ENCODE results near the gene INHA. TPM values are rescaled to one million over a fixed set of nuclear protein-coding genes. Genes with fewer than 3 reads are reported as not detected.

Gene INHA
- total and polyA plus RNA-seq, 2 donors (not counting 1 experiment from before 2014, with no cell fraction given), result not detected

DNA sequence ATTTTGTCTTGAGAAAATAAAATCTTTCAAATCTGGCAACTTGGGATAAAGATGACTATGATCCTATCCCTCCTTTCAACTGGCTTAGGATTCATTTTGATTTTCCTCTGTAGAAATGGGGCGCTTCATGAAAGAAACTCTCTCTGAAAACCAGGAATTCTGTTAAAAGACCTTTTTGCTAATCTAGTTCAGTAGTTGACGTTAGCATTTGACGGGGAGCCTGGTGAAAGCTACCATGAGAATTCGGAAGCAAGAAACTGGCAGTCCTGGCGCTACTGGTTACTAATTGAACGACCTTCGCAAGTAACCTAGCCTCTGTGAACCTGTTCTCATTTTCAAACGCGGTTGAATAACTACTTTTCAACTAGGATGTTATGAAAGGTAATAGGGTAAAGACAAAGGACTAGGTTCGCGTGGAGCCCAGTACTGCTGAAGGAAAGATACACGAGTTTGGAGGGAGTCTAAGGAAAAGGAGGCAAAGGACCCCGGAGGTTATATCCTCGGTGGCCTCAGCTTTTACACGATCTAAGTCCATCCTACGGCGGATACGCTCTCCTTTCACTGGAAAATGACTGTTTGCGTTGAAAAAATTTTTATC lies 24.9 kb downstream of the INHA start:
- peaks cover 10 to 12% of the 10 kb centered on the region in 2 donors for H3K4me1 ChIP-seq (ENCODE audit: control insufficient read depth in 2 of 2, insufficient read depth in 2 of 2, low read length in 2 of 2)
- POLR2A ChIA-PET, result interaction anchor here (0.6 to 1.0 kb wide), 2 partner anchors 123 to 209 kb away, joined by 3 to 4 read pairs; partner anchors contain the start of gene DNPEP
- peak overlapping the region; percentile 59 to 88 for H3K27ac ChIP-seq (ENCODE audit: low read length in 2 of 2)
- H2AFZ ChIP-seq (ENCODE audit: insufficient read depth, low read depth, low read length, poor library complexity, severe bottlenecking), result peak overlapping the region; percentile 89
- peaks cover 0 to 13% (median 0%) of the 10 kb centered on the region in 4 experiments for H3K27me3 ChIP-seq (replicated peaks in 1 of 4; ENCODE audit: control extremely low read depth in 1 of 4, control insufficient read depth in 3 of 4, insufficient read depth in 4 of 4, low read length in 3 of 4)
- peak overlapping the region; percentile 80 for H3K9ac ChIP-seq (ENCODE audit: low read length)
- no peaks in the 10 kb centered on the region for H4K20me1 ChIP-seq (ENCODE audit: control insufficient read depth, insufficient read depth, low read length, poor library complexity, severe bottlenecking)
- peaks cover 16% of the 10 kb centered on the region for H3K27me3 Mint-ChIP-seq
- H3K9me3 Mint-ChIP-seq (ENCODE audit: insufficient read depth), result no peaks in the 10 kb centered on the region
- H3K27ac Mint-ChIP-seq, result peak overlapping the region; percentile 98
- 28% methylated on average over 15 of the region's 19 CpGs for WGBS (ENCODE audit: insufficient coverage)
- H3K4me1 Mint-ChIP-seq, result peaks cover 23% of the 10 kb centered on the region
- intact Hi-C loops (cut with micrococcal nuclease), result loop anchor here (1.0 to 10.0 kb wide), 9 partner anchors 44 to 1325 kb away; partner anchors contain the start of genes AAMP, ANKZF1, ATG9A and CNPPD1
- CTCF ChIA-PET, result interaction anchor here (0.9 to 2.0 kb wide), 6 partner anchors 45 to 209 kb away, joined by 3 to 17 read pairs (median 4); no protein-coding TSS in a partner anchor
- peaks cover 15% of the 10 kb centered on the region for H3K79me2 ChIP-seq (ENCODE audit: control insufficient read depth, insufficient read depth, low read length)
- TF ChIP-seq, protein P1, sequence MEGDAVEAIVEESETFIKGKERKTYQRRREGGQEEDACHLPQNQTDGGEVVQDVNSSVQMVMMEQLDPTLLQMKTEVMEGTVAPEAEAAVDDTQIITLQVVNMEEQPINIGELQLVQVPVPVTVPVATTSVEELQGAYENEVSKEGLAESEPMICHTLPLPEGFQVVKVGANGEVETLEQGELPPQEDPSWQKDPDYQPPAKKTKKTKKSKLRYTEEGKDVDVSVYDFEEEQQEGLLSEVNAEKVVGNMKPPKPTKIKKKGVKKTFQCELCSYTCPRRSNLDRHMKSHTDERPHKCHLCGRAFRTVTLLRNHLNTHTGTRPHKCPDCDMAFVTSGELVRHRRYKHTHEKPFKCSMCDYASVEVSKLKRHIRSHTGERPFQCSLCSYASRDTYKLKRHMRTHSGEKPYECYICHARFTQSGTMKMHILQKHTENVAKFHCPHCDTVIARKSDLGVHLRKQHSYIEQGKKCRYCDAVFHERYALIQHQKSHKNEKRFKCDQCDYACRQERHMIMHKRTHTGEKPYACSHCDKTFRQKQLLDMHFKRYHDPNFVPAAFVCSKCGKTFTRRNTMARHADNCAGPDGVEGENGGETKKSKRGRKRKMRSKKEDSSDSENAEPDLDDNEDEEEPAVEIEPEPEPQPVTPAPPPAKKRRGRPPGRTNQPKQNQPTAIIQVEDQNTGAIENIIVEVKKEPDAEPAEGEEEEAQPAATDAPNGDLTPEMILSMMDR (IDR thresholded peaks at IDR 0.05), result no peak
- TF ChIP-seq EZH2 (IDR thresholded peaks at IDR 0.05; ENCODE audit: borderline replicate concordance, insufficient read depth, low read depth, low read length, poor library complexity, severe bottlenecking), result no peak
- peak overlapping the region; percentile 69 to 88 (median 86) for H3K4me3 ChIP-seq (ENCODE audit: control extremely low read depth in 1 of 5, extremely low read depth in 1 of 5, insufficient read depth in 1 of 5, low read depth in 2 of 5, low read length in 4 of 5)
- no peak for DNase-seq
- peak overlapping the region; percentile 98 for H3K4me3 Mint-ChIP-seq
- peaks cover 3 to 11% of the 10 kb centered on the region in 2 experiments for H3K36me3 ChIP-seq (replicated peaks in 1 of 2; ENCODE audit: control extremely low read depth in 1 of 2, control insufficient read depth in 1 of 2, extremely low read depth in 1 of 2, insufficient read depth in 2 of 2, low read length in 1 of 2)
- no peaks in the 10 kb centered on the region for H3K9me3 ChIP-seq (ENCODE audit: control extremely low read depth in 1 of 3, control insufficient read depth in 2 of 3, insufficient read depth in 1 of 3, low read length in 2 of 3)
- H3K4me2 ChIP-seq (replicated peaks; ENCODE audit: low read depth, low read length, poor library complexity, severe bottlenecking), result peak overlapping the region; percentile 84
- ATAC-seq (ENCODE audit: low read depth), result no peak

Measured in B cell (primary cell).